SK-N-SH (cell line): Measurements from ENCODE around the gene ATP11C. TPM values are rescaled to one million over a fixed set of nuclear protein-coding genes. Genes with fewer than 3 reads are reported as not detected.

ENCODE experiments used
- CTCF ChIA-PET: fragments of 300-600, 350-600 bp; formaldehyde crosslinking; extraction: SDS; loops from one replicate; lab custom pipeline; 2021; lab: Yijun Ruan, JAX
- POLR2A ChIA-PET: fragments of 350-600 bp; sonication (Branson Sonifier 250); formaldehyde crosslinking; extraction: SDS; loops from one replicate; lab custom pipeline; 2020; ENCODE audit warnings: antibody characterized with exemption, inconsistent platforms; lab: Yijun Ruan, JAX
- DNase-seq: peaks from one replicate; pipeline ENCODE4 v3.0.0; 2012
- H2AFZ ChIP-seq: fragments of 200-600 bp; sonication (generic); 2 replicates; pipeline ENCODE4 v1.8.1; 2016; ENCODE audit warnings: antibody characterized with exemption, mild to moderate bottlenecking, low read depth
- H3F3A ChIP-seq: fragments of 200-600 bp; sonication (generic); replicated peaks from 2 replicates; pipeline ENCODE3; 2016; ENCODE audit warnings: antibody characterized with exemption, mild to moderate bottlenecking; ENCODE audit not compliant: insufficient read depth
- H3K27ac ChIP-seq, 2 experiments: fragments of 200-500 bp in 1 of 2; fragments of 200-600 bp in 1 of 2; sonication (Bioruptor generic) in 1 of 2; sonication (generic), shearing (Covaris generic) in 1 of 2; 2 replicates each; pipeline versions ENCODE4 v1.5.1 to v1.6.1; 2014 to 2016; ENCODE audit warnings: low read depth in 2 of 2, inconsistent platforms in 1 of 2, low read length in 1 of 2, mild to moderate bottlenecking in 1 of 2, mixed read lengths in 1 of 2
- H3K27me3 ChIP-seq: fragments of 200-600 bp; sonication (generic), shearing (Covaris generic); 2 replicates; pipeline ENCODE4 v1.6.1; 2016; ENCODE audit warnings: mixed run types; ENCODE audit not compliant: insufficient read depth
- H3K36me3 ChIP-seq, 2 experiments: fragments of 200-500 bp in 1 of 2; fragments of 200-600 bp in 1 of 2; sonication (Bioruptor generic) in 1 of 2; sonication (generic) in 1 of 2; replicated peaks in 1 of 2; 2 replicates each; pipeline versions ENCODE3 to v1.5.1; 2014 to 2016; ENCODE audit warnings: low read length in 1 of 2, mild to moderate bottlenecking in 1 of 2; ENCODE audit not compliant: insufficient read depth in 2 of 2, control insufficient read depth in 1 of 2
- H3K4me1 ChIP-seq, 2 experiments: fragments of 200-500 bp in 1 of 2; fragments of 200-600 bp in 1 of 2; sonication (Bioruptor generic) in 1 of 2; sonication (generic), shearing (Covaris generic) in 1 of 2; 2 replicates each; pipeline versions ENCODE4 v1.5.1 to v1.6.1; 2014 to 2016; ENCODE audit warnings: low read depth in 1 of 2, low read length in 1 of 2, mixed run types in 1 of 2; ENCODE audit not compliant: insufficient read depth in 2 of 2, control insufficient read depth in 1 of 2
- H3K4me2 ChIP-seq: fragments of 200-600 bp; sonication (generic), shearing (Covaris generic); 2 replicates; pipeline ENCODE4 v1.6.1; 2017; ENCODE audit warnings: mixed run types
- H3K4me3 ChIP-seq, 2 experiments: fragments of 200-500 bp in 1 of 2; fragments of 200-600 bp in 1 of 2; sonication (Bioruptor generic) in 1 of 2; sonication (generic), shearing (Covaris generic) in 1 of 2; 2 replicates each; pipeline versions ENCODE4 v1.5.1 to v1.8.1; 2014 to 2016; ENCODE audit warnings: low read depth in 2 of 2, inconsistent platforms in 1 of 2, low read length in 1 of 2, mild to moderate bottlenecking in 1 of 2, mixed read lengths in 1 of 2, moderate library complexity in 1 of 2
- H3K79me2 ChIP-seq: fragments of 200-600 bp; sonication (generic); 2 replicates; pipeline ENCODE4 v1.8.1; 2017; ENCODE audit warnings: mild to moderate bottlenecking; ENCODE audit not compliant: insufficient read depth
- H3K9ac ChIP-seq: fragments of 200-600 bp; sonication (generic); 2 replicates; pipeline ENCODE4 v1.6.1; 2017; ENCODE audit warnings: mixed run types
- H3K9me2 ChIP-seq: fragments of 200-600 bp; sonication (generic); 2 replicates; pipeline ENCODE4 v1.6.1; 2017; ENCODE audit warnings: mixed run types
- H3K9me3 ChIP-seq: fragments of 200-600 bp; sonication (generic); 2 replicates; pipeline ENCODE4 v1.6.1; 2017; ENCODE audit warnings: mixed run types, mild to moderate bottlenecking, moderate library complexity
- H4K20me1 ChIP-seq: fragments of 200-600 bp; sonication (generic); 2 replicates; pipeline ENCODE4 v1.6.1; 2017; ENCODE audit warnings: mild to moderate bottlenecking, mixed run types; ENCODE audit not compliant: insufficient read depth
- ELF1 ChIP-seq: IDR thresholded peaks from 2 replicates; pipeline ENCODE4 v1.4.0; 2012
- EP300 ChIP-seq, 2 experiments: IDR thresholded peaks; 2 replicates each; pipeline versions ENCODE4 v1.4.0 to v1.6.1; 2012; ENCODE audit warnings: borderline replicate concordance in 1 of 2, low read depth in 1 of 2, low read length in 1 of 2
- EZH2phosphoT487 ChIP-seq: fragments of 200-600 bp; sonication (generic); IDR thresholded peaks from 2 replicates; pipeline ENCODE4 v1.6.1; 2017; ENCODE audit warnings: low read depth, mixed run types, mild to moderate bottlenecking, antibody characterized with exemption, moderate library complexity, borderline replicate concordance
- FOXJ3 ChIP-seq: sonication (generic); formaldehyde crosslinking; IDR thresholded peaks from 2 replicates; pipeline ENCODE4 v1.5.1; 2020; ENCODE audit warnings: mild to moderate bottlenecking, missing genetic modification reagents
- GATA2 ChIP-seq: sonication (generic); formaldehyde crosslinking; IDR thresholded peaks from 2 replicates; pipeline ENCODE4 v1.5.0; 2020; ENCODE audit warnings: mild to moderate bottlenecking, missing genetic modification reagents
- IRF3 ChIP-seq: fragments of 150-350 bp; IDR thresholded peaks from 2 replicates; pipeline ENCODE4 v1.6.1; 2016; ENCODE audit warnings: mild to moderate bottlenecking, low read depth, low read length
- MEF2A ChIP-seq: IDR thresholded peaks from 2 replicates; pipeline ENCODE4 v1.4.0; 2012; ENCODE audit warnings: low read depth, borderline replicate concordance
- PBX3 ChIP-seq: IDR thresholded peaks from 2 replicates; pipeline ENCODE4; 2012
- RCOR1 ChIP-seq: fragments of 150-350 bp; IDR thresholded peaks from 2 replicates; pipeline ENCODE4 v1.6.1; 2017; ENCODE audit warnings: antibody characterized with exemption, low read length
- REST ChIP-seq: IDR thresholded peaks from 2 replicates; pipeline ENCODE4 v1.6.1; 2012; ENCODE audit warnings: mild to moderate bottlenecking, low read depth, low read length, moderate library complexity
- SIN3A ChIP-seq: IDR thresholded peaks from 2 replicates; pipeline ENCODE4 v1.6.1; 2012; ENCODE audit warnings: low read depth, mild to moderate bottlenecking, low read length, moderate library complexity, borderline replicate concordance
- TAF1 ChIP-seq: IDR thresholded peaks from 2 replicates; pipeline ENCODE4 v1.6.1; 2012; ENCODE audit warnings: low read depth, mild to moderate bottlenecking, low read length, moderate library complexity, borderline replicate concordance
- TCF12 ChIP-seq: IDR thresholded peaks from 2 replicates; pipeline ENCODE4 v1.4.0; 2012
- USF1 ChIP-seq: IDR thresholded peaks from 2 replicates; pipeline ENCODE4 v1.4.0; 2012; ENCODE audit warnings: low read depth, borderline replicate concordance
- YY1 ChIP-seq: IDR thresholded peaks from 2 replicates; pipeline ENCODE4 v1.4.0; 2012; ENCODE audit warnings: low read depth, mild to moderate bottlenecking
- WGBS: methylation state at CpG from one replicate; pipeline ENCODE4 v1.1.6; 2017; ENCODE audit warnings: low lambda C conversion rate; 5-methylcytosine and 5-hydroxymethylcytosine counted together
- polyA plus RNA-seq, 3 experiments: library from polyadenylated mRNA; depleted of rRNA; stranded (reverse); fragments of >200 nt; gene quantifications; 2 replicates each; pipeline ENCODE4 v1.2.3, GENCODE V29; 2012

The ATP11C gene
- polyA plus RNA-seq, 1 of the 3 experiments (the other 2 are of a cell fraction) = 18.5 TPM

GRCh38 chrX:139708067-139708466 lies 224.8 kb downstream of the ATP11C start, which contains the start of gene MCF2:
MCF2 (minus strand) TSS chrX:139708167; CDS start chrX:139651744, 56,423 bp downstream.
- no peaks in the 10 kb centered on the region for H3K36me3 ChIP-seq
- H3K27me3 ChIP-seq = no peaks in the 10 kb centered on the region
- ChIA-PET POLR2A (no interaction called here), CTCF (no interaction called here)
- no peaks in the 10 kb centered on the region for H3K9me2 ChIP-seq
- H2AFZ ChIP-seq = no peak within 1 kb of the TSS
- TF ChIP-seq TAF1 (no peak), EP300 (IDR thresholded peaks at IDR 0.05; ENCODE audit: borderline replicate concordance in 1 of 2, low read depth in 1 of 2, low read length in 1 of 2) (no peak), MEF2A (no peak), IRF3 (no peak)
- no peak within 1 kb of the TSS for H3K4me2 ChIP-seq
- no peak within 1 kb of the TSS for H3K4me3 ChIP-seq
- H3K27ac ChIP-seq = no peak within 1 kb of the TSS
- no peak within 1 kb of the TSS for H3K9ac ChIP-seq
- no peaks in the 10 kb centered on the region for H3K4me1 ChIP-seq
- H3K9me3 ChIP-seq = no peaks in the 10 kb centered on the region
- DNase-seq = no peak
- no peaks in the 10 kb centered on the region for H4K20me1 ChIP-seq
- WGBS = 21% methylated on average over 4 of the region's 4 CpGs
- no peaks in the 10 kb centered on the region for H3F3A ChIP-seq
- no peaks in the 10 kb centered on the region for H3K79me2 ChIP-seq

GRCh38 chrX:139702658-139703057 lies 230.2 kb downstream of the ATP11C start:
- H3K4me1 ChIP-seq = no peaks in the 10 kb centered on the region
- no peaks in the 10 kb centered on the region for H3K79me2 ChIP-seq
- TF ChIP-seq GATA2 (CRISPR knock-in tag) = no peak
- no peak for TF ChIP-seq TCF12
- no peak for TF ChIP-seq PBX3
- TF ChIP-seq TAF1 = no peak
- no peak for TF ChIP-seq ELF1
- TF ChIP-seq YY1 = no peak
- TF ChIP-seq SIN3A = no peak
- no peak for TF ChIP-seq FOXJ3 (CRISPR knock-in tag)
- TF ChIP-seq EZH2phosphoT487 = no peak
- TF ChIP-seq EP300 (IDR thresholded peaks at IDR 0.05; ENCODE audit: borderline replicate concordance in 1 of 2, low read depth in 1 of 2, low read length in 1 of 2) = no peak
- no peak for TF ChIP-seq REST
- no peak for TF ChIP-seq USF1
- no peak for TF ChIP-seq RCOR1
- H2AFZ ChIP-seq = no peak overlapping the region
- H3K9ac ChIP-seq = no peak overlapping the region
- no peaks in the 10 kb centered on the region for H3K9me2 ChIP-seq
- H3F3A ChIP-seq = no peaks in the 10 kb centered on the region
- 2% methylated on average over 3 of the region's 3 CpGs for WGBS
- ChIA-PET CTCF (no interaction called here), POLR2A (no interaction called here)
- no peak overlapping the region for H3K4me3 ChIP-seq
- no peak overlapping the region for H3K4me2 ChIP-seq
- no peaks in the 10 kb centered on the region for H4K20me1 ChIP-seq
- no peak for DNase-seq
- H3K27ac ChIP-seq = no peak overlapping the region
- no peaks in the 10 kb centered on the region for H3K36me3 ChIP-seq
- H3K27me3 ChIP-seq = no peaks in the 10 kb centered on the region
- H3K9me3 ChIP-seq = no peaks in the 10 kb centered on the region
